Measurements from ENCODE around the gene DNER. TPM values are rescaled to one million over a fixed set of nuclear protein-coding genes. Genes with fewer than 3 reads are reported as not detected.
"Not testable (repeated sequence)": the region's sequence is repeated elsewhere in the genome, so short reads cannot be mapped to it uniquely, and the experiment has no call there.

The DNER gene
- total RNA-seq, 1 experiment from 2014 or later: 0.18 TPM

GRCh38 chr2:229635371-229635680 is 79.0 kb downstream of the DNER start:
- H3K4me3 ChIP-seq: no peak overlapping the region
- no peak overlapping the region for H3K27ac ChIP-seq
- H3K36me3 ChIP-seq: no peaks in the 10 kb centered on the region
- H3K27me3 ChIP-seq: peaks cover 4% of the 10 kb centered on the region; the same call in 1 of the 2 replicates
- no peak for DNase-seq
- H3K9me3 ChIP-seq (replicated peaks): no peaks in the 10 kb centered on the region
- H3K4me1 ChIP-seq: no peaks in the 10 kb centered on the region

DNA sequence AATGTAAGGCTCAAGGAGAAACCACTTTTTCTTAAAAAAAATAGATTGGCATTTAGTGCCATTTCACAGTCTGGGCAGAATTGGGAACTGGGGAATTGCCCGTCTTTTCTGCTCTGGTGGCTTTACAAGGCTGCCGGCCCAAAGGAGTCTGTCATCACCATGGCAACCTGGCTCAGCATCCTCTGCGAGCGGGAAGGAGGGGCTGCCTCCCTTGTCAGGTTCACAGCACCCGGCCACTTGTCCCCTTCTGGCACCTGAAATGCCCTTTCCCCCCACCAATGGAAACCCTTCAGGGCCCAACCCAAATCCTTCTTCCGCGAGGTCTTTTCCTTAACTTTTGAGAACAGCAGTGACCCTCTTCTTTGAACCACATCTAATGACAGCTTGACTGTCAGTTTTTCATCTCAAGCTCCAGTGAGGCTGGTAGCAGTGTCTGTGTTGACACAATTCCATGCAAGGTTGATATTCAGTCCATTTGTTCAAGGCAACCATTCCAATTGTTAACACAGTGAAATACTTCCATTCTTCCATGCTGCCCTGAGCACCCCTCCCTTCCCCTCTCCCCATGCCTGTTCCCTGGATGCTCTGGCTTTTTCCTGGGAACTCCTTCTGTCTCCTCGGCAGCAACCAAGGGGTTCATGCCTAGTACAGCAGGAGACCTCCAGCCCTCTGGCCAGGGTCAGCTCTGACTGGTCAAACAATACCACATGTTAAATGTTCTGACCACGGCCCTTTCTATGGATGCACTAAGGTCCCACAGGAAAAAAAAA is 79.6 kb downstream of the DNER start:
- no peak for DNase-seq
- Histone ChIP-seq H3K36me3 (no peaks in the 10 kb centered on the region), H3K4me3 (no peak overlapping the region), H3K27me3 (peaks cover under 1% of the 10 kb centered on the region; the same call in 1 of the 2 replicates), H3K27ac (no peak overlapping the region), H3K4me1 (no peaks in the 10 kb centered on the region), H3K9me3 (replicated peaks) (no peaks in the 10 kb centered on the region)

GRCh38 chr2:229633556-229633955 is 80.8 kb downstream of the DNER start:
- H3K9me3 ChIP-seq (replicated peaks): no peaks in the 10 kb centered on the region
- DNase-seq: no peak
- no peaks in the 10 kb centered on the region; the same call in 1 of the 2 replicates for H3K27me3 ChIP-seq
- H3K27ac ChIP-seq: no peak overlapping the region
- no peak overlapping the region for H3K4me3 ChIP-seq
- H3K36me3 ChIP-seq: no peaks in the 10 kb centered on the region
- no peaks in the 10 kb centered on the region for H3K4me1 ChIP-seq

DNA sequence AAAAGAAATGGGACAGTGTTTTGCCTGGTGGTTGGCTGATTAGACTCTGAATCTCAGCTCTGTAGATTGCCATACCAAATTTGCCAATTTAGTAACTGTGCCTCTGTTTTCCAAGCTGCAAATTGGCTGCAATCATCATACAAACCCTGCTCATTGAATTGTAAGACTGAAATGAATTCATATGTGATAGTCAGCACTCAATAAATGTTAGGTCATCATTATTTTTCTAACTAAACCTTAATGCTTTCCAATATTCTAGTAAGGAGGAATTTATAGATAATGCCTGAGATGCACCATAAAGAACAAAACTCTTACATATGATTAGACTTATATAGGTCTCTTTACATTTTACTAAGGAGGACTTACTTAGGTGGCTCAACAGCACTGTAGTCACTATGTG is 85.3 kb downstream of the DNER start:
- Histone ChIP-seq H3K4me1 (no peaks in the 10 kb centered on the region), H3K27ac (no peak overlapping the region), H3K27me3 (peaks cover 7% of the 10 kb centered on the region; the same call in 1 of the 2 replicates), H3K9me3 (replicated peaks) (no peaks in the 10 kb centered on the region), H3K4me3 (no peak overlapping the region), H3K36me3 (0 out of 2 replicates have a peak, but pooled peaks cover 3% of the 10 kb centered on the region)
- no peak for DNase-seq

DNA sequence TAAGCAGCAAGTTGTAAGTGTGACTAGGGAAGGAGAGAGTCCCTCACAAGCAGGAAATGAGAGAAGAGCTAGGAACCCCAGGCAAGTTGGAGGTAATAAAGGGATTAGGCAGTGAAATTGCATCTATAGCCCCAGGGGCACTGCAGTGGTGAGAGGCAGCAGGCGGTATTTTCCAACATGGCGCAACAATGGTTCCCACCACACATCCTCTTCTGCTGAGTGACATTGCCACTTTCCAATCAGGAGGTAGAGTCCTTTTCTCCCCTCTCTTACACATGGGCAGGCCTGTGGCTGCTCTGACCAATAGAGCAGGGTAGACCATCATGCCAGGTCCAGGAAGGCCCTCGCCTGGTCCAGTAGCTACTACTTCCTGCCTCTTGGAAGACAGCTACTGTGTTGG is 86.6 kb downstream of the DNER start:
- H3K27me3 ChIP-seq: peaks cover 7% of the 10 kb centered on the region; the same call in 1 of the 2 replicates
- H3K4me3 ChIP-seq: no peak overlapping the region
- no peaks in the 10 kb centered on the region for H3K9me3 ChIP-seq (replicated peaks)
- H3K27ac ChIP-seq: no peak overlapping the region
- 0 out of 2 replicates have a peak, but pooled peaks cover 3% of the 10 kb centered on the region for H3K36me3 ChIP-seq
- H3K4me1 ChIP-seq: no peaks in the 10 kb centered on the region; the same call in 1 of the 2 replicates
- DNase-seq: peak; percentile 24 to 51

- no peak for DNase-seq
- Histone ChIP-seq H3K9me3 (replicated peaks) (no peaks in the 10 kb centered on the region), H3K27me3 (peaks cover 7% of the 10 kb centered on the region; the same call in 1 of the 2 replicates), H3K27ac (no peak overlapping the region), H3K4me3 (no peak overlapping the region), H3K36me3 (0 out of 2 replicates have a peak, but pooled peaks cover 3% of the 10 kb centered on the region), H3K4me1 (no peaks in the 10 kb centered on the region; the same call in 1 of the 2 replicates)
Observed at GRCh38 chr2:229622495-229623355, 91.6 kb downstream of the DNER start.

- DNase-seq: no peak
- no peak overlapping the region for H3K4me3 ChIP-seq
Observed at GRCh38 chr2:229620759-229621158, 93.6 kb downstream of the DNER start.

DNA sequence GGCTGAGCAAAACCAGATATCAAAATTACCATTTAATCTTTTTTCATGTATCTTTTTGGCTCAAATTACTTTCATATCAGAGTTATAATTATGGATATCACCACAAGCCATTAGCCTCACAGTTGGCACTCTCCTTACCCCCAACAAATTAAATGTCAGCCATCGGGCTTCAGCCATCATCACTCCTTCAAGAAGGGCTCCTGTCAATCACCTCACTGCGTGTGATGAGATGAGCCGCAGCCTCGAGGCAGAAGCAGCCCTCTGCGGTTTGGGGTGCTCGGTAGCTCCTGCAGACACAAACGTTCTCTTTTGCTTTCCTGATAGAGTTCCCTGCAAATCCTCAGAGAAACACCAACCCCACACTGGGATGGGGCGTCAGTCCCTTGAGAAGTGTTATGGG is 94.1 kb downstream of the DNER start:
- Histone ChIP-seq H3K4me1 (no peaks in the 10 kb centered on the region; the same call in 1 of the 2 replicates), H3K4me3 (no peak overlapping the region), H3K27ac (no peak overlapping the region), H3K27me3 (no peaks in the 10 kb centered on the region; the same call in 1 of the 2 replicates), H3K9me3 (replicated peaks) (no peaks in the 10 kb centered on the region), H3K36me3 (no peaks in the 10 kb centered on the region)
- DNase-seq: no peak

More at GRCh38 chr2:229620759-229621158, 93.6 kb downstream of the DNER start:
- Histone ChIP-seq H3K4me1 (no peaks in the 10 kb centered on the region; the same call in 1 of the 2 replicates), H3K36me3 (no peaks in the 10 kb centered on the region), H3K27ac (no peak overlapping the region), H3K9me3 (replicated peaks) (no peaks in the 10 kb centered on the region), H3K27me3 (no peaks in the 10 kb centered on the region; the same call in 1 of the 2 replicates)

DNA sequence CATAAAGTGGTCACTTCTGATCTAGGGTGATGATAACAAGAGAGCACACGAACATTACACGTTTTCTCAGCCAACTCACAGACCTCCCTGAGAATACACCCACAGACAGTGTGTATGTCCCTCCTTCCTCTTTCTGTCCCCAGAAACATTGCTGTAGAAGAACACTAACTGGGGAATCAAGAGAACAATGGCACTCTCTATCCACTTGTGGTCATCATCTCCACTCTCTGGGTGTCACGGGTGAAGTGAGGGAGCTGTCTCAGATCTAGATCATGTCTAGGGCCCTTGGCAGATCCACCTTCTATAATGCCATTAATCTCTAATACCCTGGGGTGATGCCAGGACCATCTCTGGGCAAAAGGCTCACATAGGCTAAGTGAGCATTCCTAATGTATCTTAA is 97.9 kb downstream of the DNER start:
- Histone ChIP-seq H3K4me3 (no peak overlapping the region), H3K4me1 (peaks cover 3% of the 10 kb centered on the region; the same call in 1 of the 2 replicates), H3K27me3 (no peaks in the 10 kb centered on the region; the same call in 1 of the 2 replicates), H3K9me3 (replicated peaks) (no peaks in the 10 kb centered on the region), H3K27ac (no peak overlapping the region), H3K36me3 (no peaks in the 10 kb centered on the region)
- no peak for DNase-seq

GRCh38 chr2:229614021-229614420 is 100.3 kb downstream of the DNER start:
- not testable (repeated sequence) for H3K4me3 ChIP-seq; H3K9me3 ChIP-seq (replicated peaks); H3K36me3 ChIP-seq; H3K27ac ChIP-seq; H3K27me3 ChIP-seq; DNase-seq
- peaks cover 11% of the 10 kb centered on the region; the same call in 1 of the 2 replicates for H3K4me1 ChIP-seq

GRCh38 chr2:229612384-229612971 is 101.9 kb downstream of the DNER start:
- Histone ChIP-seq H3K4me3 (no peak overlapping the region), H3K27ac (no peak overlapping the region), H3K36me3 (no peaks in the 10 kb centered on the region), H3K9me3 (replicated peaks) (no peaks in the 10 kb centered on the region), H3K4me1 (peaks cover 11% of the 10 kb centered on the region; the same call in 1 of the 2 replicates), H3K27me3 (no peaks in the 10 kb centered on the region)
- no peak for DNase-seq

DNA sequence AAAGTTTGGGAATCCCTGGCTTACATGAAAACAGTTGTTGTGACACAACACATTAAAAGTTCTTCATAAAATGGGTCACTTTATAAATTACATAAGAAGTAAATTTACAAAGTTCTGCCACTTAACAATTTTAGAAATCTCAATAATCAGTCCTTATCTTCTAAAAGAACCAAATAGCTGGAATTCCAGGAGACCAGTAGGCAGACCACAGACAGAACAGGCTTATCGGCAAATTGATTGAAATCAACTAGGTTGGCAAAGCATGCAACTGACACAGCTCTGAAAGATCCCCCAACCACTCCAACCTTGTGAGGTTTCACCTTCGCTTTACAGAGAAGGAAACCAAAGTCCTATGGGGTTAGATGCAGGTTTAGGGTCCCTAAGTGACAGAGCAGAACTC is 103.0 kb downstream of the DNER start:
- Histone ChIP-seq H3K36me3 (no peaks in the 10 kb centered on the region), H3K4me3 (no peak overlapping the region), H3K9me3 (replicated peaks) (no peaks in the 10 kb centered on the region), H3K4me1 (peaks cover 11% of the 10 kb centered on the region; the same call in 1 of the 2 replicates), H3K27ac (no peak overlapping the region), H3K27me3 (no peaks in the 10 kb centered on the region)
- no peak for DNase-seq

DNA sequence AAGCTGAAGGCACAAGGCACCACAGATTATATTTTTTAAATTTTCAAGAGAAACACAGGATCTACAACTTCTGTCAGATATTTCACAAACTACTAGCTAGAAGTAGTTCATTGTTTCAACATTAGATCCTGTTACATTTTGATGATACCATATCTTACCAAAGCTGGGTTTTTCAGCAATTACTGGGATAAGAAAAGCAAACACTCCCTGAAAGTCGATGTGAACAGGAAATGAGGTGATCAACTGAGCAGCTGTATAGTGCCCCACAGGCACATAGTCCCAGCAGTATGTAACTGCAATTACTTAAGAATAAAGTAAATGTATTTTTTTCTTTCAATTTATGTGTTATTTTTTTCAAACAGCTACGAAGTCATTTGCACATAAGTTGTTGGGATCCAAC is 103.5 kb downstream of the DNER start:
- no peak overlapping the region for H3K4me3 ChIP-seq
- peaks cover 11% of the 10 kb centered on the region; the same call in 1 of the 2 replicates for H3K4me1 ChIP-seq
- peak in 1 of 2 experiments; percentile 37 for DNase-seq
- H3K27me3 ChIP-seq: no peaks in the 10 kb centered on the region
- no peak overlapping the region for H3K27ac ChIP-seq
- H3K9me3 ChIP-seq (replicated peaks): no peaks in the 10 kb centered on the region
- H3K36me3 ChIP-seq: no peaks in the 10 kb centered on the region

GRCh38 chr2:229610333-229610732 is 104.0 kb downstream of the DNER start:
- Histone ChIP-seq H3K36me3 (no peaks in the 10 kb centered on the region), H3K27ac (no peak overlapping the region), H3K4me3 (no peak overlapping the region)

More at GRCh38 chr2:229610333-229610732, 104.0 kb downstream of the DNER start:
- Histone ChIP-seq H3K9me3 (replicated peaks) (no peaks in the 10 kb centered on the region), H3K4me1 (peaks cover 11% of the 10 kb centered on the region; the same call in 1 of the 2 replicates), H3K27me3 (no peaks in the 10 kb centered on the region)
- no peak for DNase-seq
